ENCODE results near the gene TAF10. TPM values are rescaled to one million over a fixed set of nuclear protein-coding genes. Genes with fewer than 3 reads are reported as not detected.

Gene TAF10
- total and polyA plus RNA-seq, 4 donors, result 10.5 to 58.1 (median 31.5) TPM

DNA sequence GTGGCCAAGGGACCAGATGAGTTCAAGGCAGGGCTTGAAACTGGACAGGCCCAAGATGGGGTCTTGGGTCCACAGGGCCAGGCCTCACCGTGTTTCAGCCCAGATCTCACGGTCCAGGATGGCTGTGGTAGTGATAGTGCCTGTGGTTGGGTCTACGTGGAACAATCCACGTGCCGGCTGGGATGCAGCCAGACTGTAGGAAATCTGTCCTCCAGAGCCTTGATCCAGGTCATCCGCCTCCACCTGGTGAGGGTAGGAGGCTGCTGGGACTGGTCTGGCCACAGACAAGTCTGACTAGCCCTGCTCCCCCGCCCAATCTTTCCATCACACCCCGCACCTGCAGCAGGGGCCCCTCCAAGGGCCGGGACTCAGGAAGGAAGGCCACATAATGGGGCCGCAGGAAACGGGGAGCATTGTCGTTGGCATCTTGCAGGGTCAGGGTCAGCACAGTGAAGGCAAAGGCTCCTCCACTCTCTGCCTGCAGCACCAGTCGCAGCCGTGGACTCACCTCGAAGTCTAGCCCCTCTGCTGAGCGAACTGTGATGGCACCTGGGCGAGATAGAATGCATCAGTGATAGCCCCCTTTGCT, 13.9 kb upstream of the TAF10 start:
- Histone ChIP-seq H3K9me3 (ENCODE audit: control insufficient read depth in 4 of 4, low read length in 3 of 4) (no peaks in the 10 kb centered on the region), H3K9ac (ENCODE audit: low read depth in 1 of 2, low read length in 2 of 2) (no peak overlapping the region), H3K27me3 (ENCODE audit: control insufficient read depth in 4 of 4, insufficient read depth in 4 of 4, low read length in 3 of 4) (no peaks in the 10 kb centered on the region), H3K36me3 (ENCODE audit: control insufficient read depth in 4 of 4, insufficient read depth in 3 of 4, low read depth in 1 of 4, low read length in 3 of 4) (no peaks in the 10 kb centered on the region), H3K4me3 (ENCODE audit: low read depth in 1 of 3, low read length in 3 of 3) (no peak overlapping the region), H3K27ac (ENCODE audit: low read depth in 1 of 2, low read length in 2 of 2) (no peak overlapping the region), H3K4me1 (ENCODE audit: control insufficient read depth in 4 of 4, insufficient read depth in 4 of 4, low read length in 3 of 4) (peaks cover 0 to 8% (median 1%) of the 10 kb centered on the region in 4 donors)
- WGBS, result 93% methylated on average over 17 of the region's 17 CpGs
- no peak for DNase-seq (ENCODE audit: low spot score)
- TF ChIP-seq, protein P1, sequence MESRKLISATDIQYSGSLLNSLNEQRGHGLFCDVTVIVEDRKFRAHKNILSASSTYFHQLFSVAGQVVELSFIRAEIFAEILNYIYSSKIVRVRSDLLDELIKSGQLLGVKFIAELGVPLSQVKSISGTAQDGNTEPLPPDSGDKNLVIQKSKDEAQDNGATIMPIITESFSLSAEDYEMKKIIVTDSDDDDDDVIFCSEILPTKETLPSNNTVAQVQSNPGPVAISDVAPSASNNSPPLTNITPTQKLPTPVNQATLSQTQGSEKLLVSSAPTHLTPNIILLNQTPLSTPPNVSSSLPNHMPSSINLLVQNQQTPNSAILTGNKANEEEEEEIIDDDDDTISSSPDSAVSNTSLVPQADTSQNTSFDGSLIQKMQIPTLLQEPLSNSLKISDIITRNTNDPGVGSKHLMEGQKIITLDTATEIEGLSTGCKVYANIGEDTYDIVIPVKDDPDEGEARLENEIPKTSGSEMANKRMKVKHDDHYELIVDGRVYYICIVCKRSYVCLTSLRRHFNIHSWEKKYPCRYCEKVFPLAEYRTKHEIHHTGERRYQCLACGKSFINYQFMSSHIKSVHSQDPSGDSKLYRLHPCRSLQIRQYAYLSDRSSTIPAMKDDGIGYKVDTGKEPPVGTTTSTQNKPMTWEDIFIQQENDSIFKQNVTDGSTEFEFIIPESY (IDR thresholded peaks at IDR 0.05), result no peak
- no peak for TF ChIP-seq HNF4G (IDR thresholded peaks at IDR 0.05)
- TF ChIP-seq EGR1 (IDR thresholded peaks at IDR 0.05; ENCODE audit: low read depth in 2 of 2), result no peak
- no peak for TF ChIP-seq NR2F2 (IDR thresholded peaks at IDR 0.05)
- TF ChIP-seq HNF4A (conservative IDR thresholded peaks at IDR 0.05), result no peak
- no peak for TF ChIP-seq YY1 (IDR thresholded peaks at IDR 0.05)
- TF ChIP-seq, protein P2, sequence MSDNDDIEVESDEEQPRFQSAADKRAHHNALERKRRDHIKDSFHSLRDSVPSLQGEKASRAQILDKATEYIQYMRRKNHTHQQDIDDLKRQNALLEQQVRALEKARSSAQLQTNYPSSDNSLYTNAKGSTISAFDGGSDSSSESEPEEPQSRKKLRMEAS (IDR thresholded peaks at IDR 0.05), result no peak
- no peak for TF ChIP-seq GABPA (IDR thresholded peaks at IDR 0.05 in 1 of 2, conservative IDR thresholded peaks at IDR 0.05 in 1 of 2)
- no peak for TF ChIP-seq TAF1 (conservative IDR thresholded peaks at IDR 0.05)

DNA sequence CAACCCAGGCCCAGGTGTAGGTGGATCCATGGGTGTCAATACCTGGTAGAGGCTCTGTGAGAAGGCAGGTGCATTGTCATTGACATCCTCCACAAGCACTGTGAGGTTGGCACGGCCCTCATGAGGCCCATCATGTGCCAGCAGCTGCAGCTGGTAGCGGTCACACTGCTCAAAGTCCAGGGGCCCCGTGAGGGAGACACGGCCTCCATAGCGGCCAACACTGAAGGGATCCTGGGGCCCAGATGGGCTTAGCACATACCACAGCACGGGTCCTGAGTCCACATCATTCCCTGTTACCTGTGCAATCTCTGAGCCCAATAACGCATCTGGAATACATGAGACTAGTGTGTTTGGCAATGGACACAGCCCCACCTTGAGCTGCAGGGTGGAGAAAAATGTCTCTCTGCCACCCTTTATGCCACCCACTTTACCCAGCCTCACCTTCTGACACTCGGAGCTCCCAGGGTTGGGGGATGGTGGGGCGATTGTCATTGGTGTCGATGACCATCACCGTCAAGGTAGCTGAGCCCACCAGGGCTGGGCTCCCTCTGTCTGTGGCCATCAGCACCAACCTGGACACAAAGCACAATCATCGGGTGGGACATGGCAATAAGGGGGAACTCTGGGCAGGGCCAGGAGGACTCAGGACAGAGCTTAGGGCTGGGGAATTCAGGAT, 13.3 kb upstream of the TAF10 start:
- Histone ChIP-seq H3K27me3 (ENCODE audit: control insufficient read depth in 4 of 4, insufficient read depth in 4 of 4, low read length in 3 of 4) (no peaks in the 10 kb centered on the region), H3K27ac (ENCODE audit: low read depth in 1 of 2, low read length in 2 of 2) (no peak overlapping the region), H3K4me1 (ENCODE audit: control insufficient read depth in 4 of 4, insufficient read depth in 4 of 4, low read length in 3 of 4) (peaks cover 0 to 4% (median 1%) of the 10 kb centered on the region in 4 donors), H3K9ac (ENCODE audit: low read depth in 1 of 2, low read length in 2 of 2) (no peak overlapping the region), H3K9me3 (ENCODE audit: control insufficient read depth in 4 of 4, low read length in 3 of 4) (no peaks in the 10 kb centered on the region), H3K4me3 (ENCODE audit: low read depth in 1 of 3, low read length in 3 of 3) (no peak overlapping the region), H3K36me3 (ENCODE audit: control insufficient read depth in 4 of 4, insufficient read depth in 3 of 4, low read depth in 1 of 4, low read length in 3 of 4) (no peaks in the 10 kb centered on the region)
- no peak for DNase-seq (ENCODE audit: low spot score)
- 85% methylated on average over 12 of the region's 12 CpGs for WGBS
- TF ChIP-seq FOXA2 (IDR thresholded peaks at IDR 0.05) (no peak), TAF1 (conservative IDR thresholded peaks at IDR 0.05) (no peak)
- TF ChIP-seq, protein P1 (IDR thresholded peaks at IDR 0.05), result no peak
- TF ChIP-seq, protein P3, sequence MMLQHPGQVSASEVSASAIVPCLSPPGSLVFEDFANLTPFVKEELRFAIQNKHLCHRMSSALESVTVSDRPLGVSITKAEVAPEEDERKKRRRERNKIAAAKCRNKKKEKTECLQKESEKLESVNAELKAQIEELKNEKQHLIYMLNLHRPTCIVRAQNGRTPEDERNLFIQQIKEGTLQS (IDR thresholded peaks at IDR 0.05), result no peak
- TF ChIP-seq, protein P4, sequence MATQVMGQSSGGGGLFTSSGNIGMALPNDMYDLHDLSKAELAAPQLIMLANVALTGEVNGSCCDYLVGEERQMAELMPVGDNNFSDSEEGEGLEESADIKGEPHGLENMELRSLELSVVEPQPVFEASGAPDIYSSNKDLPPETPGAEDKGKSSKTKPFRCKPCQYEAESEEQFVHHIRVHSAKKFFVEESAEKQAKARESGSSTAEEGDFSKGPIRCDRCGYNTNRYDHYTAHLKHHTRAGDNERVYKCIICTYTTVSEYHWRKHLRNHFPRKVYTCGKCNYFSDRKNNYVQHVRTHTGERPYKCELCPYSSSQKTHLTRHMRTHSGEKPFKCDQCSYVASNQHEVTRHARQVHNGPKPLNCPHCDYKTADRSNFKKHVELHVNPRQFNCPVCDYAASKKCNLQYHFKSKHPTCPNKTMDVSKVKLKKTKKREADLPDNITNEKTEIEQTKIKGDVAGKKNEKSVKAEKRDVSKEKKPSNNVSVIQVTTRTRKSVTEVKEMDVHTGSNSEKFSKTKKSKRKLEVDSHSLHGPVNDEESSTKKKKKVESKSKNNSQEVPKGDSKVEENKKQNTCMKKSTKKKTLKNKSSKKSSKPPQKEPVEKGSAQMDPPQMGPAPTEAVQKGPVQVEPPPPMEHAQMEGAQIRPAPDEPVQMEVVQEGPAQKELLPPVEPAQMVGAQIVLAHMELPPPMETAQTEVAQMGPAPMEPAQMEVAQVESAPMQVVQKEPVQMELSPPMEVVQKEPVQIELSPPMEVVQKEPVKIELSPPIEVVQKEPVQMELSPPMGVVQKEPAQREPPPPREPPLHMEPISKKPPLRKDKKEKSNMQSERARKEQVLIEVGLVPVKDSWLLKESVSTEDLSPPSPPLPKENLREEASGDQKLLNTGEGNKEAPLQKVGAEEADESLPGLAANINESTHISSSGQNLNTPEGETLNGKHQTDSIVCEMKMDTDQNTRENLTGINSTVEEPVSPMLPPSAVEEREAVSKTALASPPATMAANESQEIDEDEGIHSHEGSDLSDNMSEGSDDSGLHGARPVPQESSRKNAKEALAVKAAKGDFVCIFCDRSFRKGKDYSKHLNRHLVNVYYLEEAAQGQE (IDR thresholded peaks at IDR 0.05), result no peak
- TF ChIP-seq, protein P5, sequence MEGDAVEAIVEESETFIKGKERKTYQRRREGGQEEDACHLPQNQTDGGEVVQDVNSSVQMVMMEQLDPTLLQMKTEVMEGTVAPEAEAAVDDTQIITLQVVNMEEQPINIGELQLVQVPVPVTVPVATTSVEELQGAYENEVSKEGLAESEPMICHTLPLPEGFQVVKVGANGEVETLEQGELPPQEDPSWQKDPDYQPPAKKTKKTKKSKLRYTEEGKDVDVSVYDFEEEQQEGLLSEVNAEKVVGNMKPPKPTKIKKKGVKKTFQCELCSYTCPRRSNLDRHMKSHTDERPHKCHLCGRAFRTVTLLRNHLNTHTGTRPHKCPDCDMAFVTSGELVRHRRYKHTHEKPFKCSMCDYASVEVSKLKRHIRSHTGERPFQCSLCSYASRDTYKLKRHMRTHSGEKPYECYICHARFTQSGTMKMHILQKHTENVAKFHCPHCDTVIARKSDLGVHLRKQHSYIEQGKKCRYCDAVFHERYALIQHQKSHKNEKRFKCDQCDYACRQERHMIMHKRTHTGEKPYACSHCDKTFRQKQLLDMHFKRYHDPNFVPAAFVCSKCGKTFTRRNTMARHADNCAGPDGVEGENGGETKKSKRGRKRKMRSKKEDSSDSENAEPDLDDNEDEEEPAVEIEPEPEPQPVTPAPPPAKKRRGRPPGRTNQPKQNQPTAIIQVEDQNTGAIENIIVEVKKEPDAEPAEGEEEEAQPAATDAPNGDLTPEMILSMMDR (IDR thresholded peaks at IDR 0.05; ENCODE audit: low read depth, low read length, missing input control), result no peak
